H1 (cell line): ENCODE results near the gene TPT1. TPM values are rescaled to one million over a fixed set of nuclear protein-coding genes. Genes with fewer than 3 reads are reported as not detected.
A peak's percentile ranks its signal among the peaks of the same experiment; 100 is the strongest.

ENCODE experiments used
- BACH1 ChIP-seq: IDR thresholded peaks from 2 replicates; pipeline ENCODE4 v1.6.1; 2012; ENCODE audit warnings: low read length, improper control_type of control experiment
- BRCA1 ChIP-seq: IDR thresholded peaks from 2 replicates; pipeline ENCODE4 v1.6.1; 2012; ENCODE audit warnings: low read depth, low read length, improper control_type of control experiment
- CTCF ChIP-seq, 3 experiments: IDR thresholded peaks; 1 replicate in 2 of 3; 2 replicates in 1 of 3; pipeline versions ENCODE4 v1.5.1 to v1.6.1; 2011; ENCODE audit warnings: low read length in 3 of 3, mild to moderate bottlenecking in 3 of 3, inconsistent platforms in 2 of 3, low read depth in 1 of 3, moderate library complexity in 1 of 3; ENCODE audit not compliant: insufficient read depth in 1 of 3; ENCODE audit errors: control extremely low read depth in 1 of 3
- EGR1 ChIP-seq: IDR thresholded peaks from 2 replicates; pipeline ENCODE4 v1.6.1; 2011; ENCODE audit warnings: low read depth, low read length, borderline replicate concordance
- FOSL1 ChIP-seq: IDR thresholded peaks from 2 replicates; pipeline ENCODE4 v1.6.1; 2011; ENCODE audit warnings: mild to moderate bottlenecking, low read depth, low read length, moderate library complexity; ENCODE audit not compliant: insufficient read depth
- KDM1A ChIP-seq: fragments of 200-600, 300-600 bp; sonication (generic); IDR thresholded peaks from 2 replicates; pipeline ENCODE4 v1.7.1; 2016; ENCODE audit warnings: mild to moderate bottlenecking, low read length, borderline replicate concordance
- POLR2A ChIP-seq, 2 experiments: IDR thresholded peaks; 1 replicate in 1 of 2; 2 replicates in 1 of 2; pipeline ENCODE4 v1.6.1; 2011; ENCODE audit warnings: low read depth in 2 of 2, low read length in 2 of 2, mild to moderate bottlenecking in 2 of 2; ENCODE audit errors: control extremely low read depth in 1 of 2
- RAD21 ChIP-seq, 2 experiments: IDR thresholded peaks in 1 of 2; conservative IDR thresholded peaks in 1 of 2; 2 replicates each; pipeline ENCODE4 v1.6.1; 2011; ENCODE audit warnings: low read depth in 2 of 2, low read length in 2 of 2, improper control_type of control experiment in 1 of 2, inconsistent platforms in 1 of 2, mild to moderate bottlenecking in 1 of 2, moderate library complexity in 1 of 2
- RFX5 ChIP-seq: IDR thresholded peaks from 2 replicates; pipeline ENCODE4 v1.6.1; 2011; ENCODE audit warnings: low read depth, low read length, improper control_type of control experiment, borderline replicate concordance
- SP1 ChIP-seq: IDR thresholded peaks from 2 replicates; pipeline ENCODE4 v1.6.1; 2011; ENCODE audit warnings: low read depth, low read length
- TAF7 ChIP-seq: optimal IDR thresholded peaks from 2 replicates; pipeline ENCODE3; 2011; ENCODE audit warnings: low read depth, mild to moderate bottlenecking, inconsistent platforms, low read length, moderate library complexity, borderline replicate concordance
- TBP ChIP-seq: IDR thresholded peaks from 2 replicates; pipeline ENCODE4 v1.6.1; 2011; ENCODE audit warnings: low read depth, low read length, improper control_type of control experiment
- polyA plus RNA-seq, 7 experiments: library from polyadenylated mRNA; depleted of rRNA in 3 of 7; stranded (reverse) in 5 of 7; unstranded in 2 of 7; fragments of >200 nt in 5 of 7; fragments of 200-250 nt in 2 of 7; gene quantifications; 1 replicate in 5 of 7; 2 replicates in 1 of 7; 4 replicates in 1 of 7; pipeline versions ENCODE4 v1.2.1 to v1.2.3, GENCODE V29; 2011 to 2013; ENCODE audit warnings: missing spikeins in 2 of 7, mixed read lengths in 2 of 7
- total RNA-seq: library from RNA; stranded (reverse); fragmentation: NEBNext Ultra II Directional; extraction: Animal tissue kit (Norgen Biotek cat#: 25700); gene quantifications from 2 replicates; pipeline ENCODE4 v1.2.1, GENCODE V29; 2021

Gene TPT1
- total and polyA plus RNA-seq, 2 of the 8 experiments (the other 6 are each of a cell fraction or from before 2014, with no cell fraction given), result 2,245 to 2,279 TPM

- TF ChIP-seq TAF7, result no peak
- TF ChIP-seq KDM1A, result no peak
- peak in 1 of 2 experiments; percentile 68; a peak in 2 of 3 replicates for TF ChIP-seq POLR2A (IDR thresholded peaks at IDR 0.05; ENCODE audit: control extremely low read depth in 1 of 2, low read depth in 2 of 2, low read length in 2 of 2)
- no peak for TF ChIP-seq BACH1
- no peak for TF ChIP-seq BRCA1
- no peak for TF ChIP-seq FOSL1
- no peak for TF ChIP-seq EGR1
- TF ChIP-seq TBP, result no peak
- TF ChIP-seq RAD21 (IDR thresholded peaks at IDR 0.05 in 1 of 2, conservative IDR thresholded peaks at IDR 0.05 in 1 of 2; ENCODE audit: low read depth in 2 of 2, low read length in 2 of 2), result peak; percentile 15 to 45; a peak in 2 of 4 replicates
- no peak for TF ChIP-seq SP1
- TF ChIP-seq RFX5, result no peak
- TF ChIP-seq CTCF (IDR thresholded peaks at IDR 0.05; ENCODE audit: control extremely low read depth in 1 of 3, insufficient read depth in 1 of 3, low read depth in 1 of 3, low read length in 3 of 3), result peak in 1 of 3 experiments; percentile 28; a peak in 1 of 4 replicates
These were observed 13.6 kb downstream of the TPT1 start (continued) for GRCh38 chr13:45327253-45327955.
